ENCODE measurements around the gene MYO1A. TPM values are rescaled to one million over a fixed set of nuclear protein-coding genes. Genes with fewer than 3 reads are reported as not detected.
"Not testable (repeated sequence)": the region's sequence is repeated elsewhere in the genome, so short reads cannot be mapped to it uniquely, and the experiment has no call there.

Gene MYO1A
- polyA plus RNA-seq, 3 donors, result 0.14 to 0.25 (median 0.21) TPM

DNA sequence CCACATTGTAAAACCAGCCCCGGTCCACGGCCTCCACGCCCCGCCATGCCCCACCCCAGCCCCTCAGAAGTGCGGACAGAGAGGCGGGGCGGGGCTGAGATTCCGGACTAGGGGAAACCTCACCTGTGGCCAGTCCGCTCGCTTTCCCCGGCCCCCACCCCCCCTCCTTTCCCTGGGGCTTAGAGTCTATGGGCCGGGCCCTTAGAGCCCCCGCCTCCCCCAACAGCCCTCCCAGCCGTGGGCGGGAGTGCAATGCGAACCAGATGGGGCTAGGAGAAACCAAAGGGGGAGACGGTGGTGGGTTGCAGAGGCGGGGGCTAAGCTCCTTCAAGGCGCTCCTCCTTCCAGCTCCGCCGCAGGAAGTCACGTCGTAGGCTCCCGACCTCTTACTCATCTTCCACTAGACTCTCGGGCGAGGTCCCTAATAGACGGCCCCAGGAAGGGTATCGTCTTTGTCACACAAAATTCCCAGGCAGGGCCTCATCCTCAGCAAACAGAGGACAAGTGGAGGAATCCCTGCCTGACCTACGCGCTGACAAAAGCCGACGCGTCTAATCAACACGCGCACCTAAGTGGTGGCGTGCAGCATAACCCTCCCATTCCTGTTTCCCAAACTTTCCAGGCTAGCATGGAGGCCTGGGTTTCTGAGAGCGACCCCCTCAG lies 37.9 kb upstream of the MYO1A start:
- DNase-seq, result peak; percentile 97

DNA sequence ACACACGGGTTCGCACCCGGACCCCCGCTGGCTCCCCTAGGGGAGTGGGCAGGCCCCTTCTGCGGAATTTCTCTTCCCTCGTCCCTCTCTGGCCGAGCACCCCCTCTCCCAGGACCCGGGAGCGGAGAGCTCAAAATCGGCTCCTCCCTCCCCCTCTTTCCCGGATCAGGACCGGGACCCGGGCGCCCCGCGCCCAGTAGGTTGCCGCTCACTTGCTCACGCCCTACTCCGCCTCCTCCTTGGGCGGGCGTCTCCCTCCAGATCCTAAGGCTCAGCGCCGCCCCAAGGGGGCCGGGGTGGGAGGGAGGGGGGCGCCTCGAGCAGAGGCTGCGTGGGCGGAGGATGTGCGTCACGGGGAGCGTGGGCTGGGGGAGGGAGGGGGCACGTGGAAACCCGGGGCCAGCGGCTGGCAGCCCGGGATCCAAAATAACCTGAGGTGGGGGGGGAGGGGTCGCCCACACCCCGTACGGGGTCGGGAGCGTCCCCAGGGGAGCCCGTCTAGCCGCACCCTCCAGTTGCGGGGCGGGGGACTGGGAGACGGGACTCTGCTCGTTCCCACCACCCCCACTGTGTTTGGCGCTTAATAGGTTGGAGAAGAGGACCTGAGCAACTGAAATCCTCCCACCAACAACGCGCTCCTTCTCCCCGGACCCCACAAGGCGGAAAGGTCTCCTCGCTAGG lies 37.2 kb upstream of the MYO1A start:
- peak; percentile 85 for DNase-seq

DNA sequence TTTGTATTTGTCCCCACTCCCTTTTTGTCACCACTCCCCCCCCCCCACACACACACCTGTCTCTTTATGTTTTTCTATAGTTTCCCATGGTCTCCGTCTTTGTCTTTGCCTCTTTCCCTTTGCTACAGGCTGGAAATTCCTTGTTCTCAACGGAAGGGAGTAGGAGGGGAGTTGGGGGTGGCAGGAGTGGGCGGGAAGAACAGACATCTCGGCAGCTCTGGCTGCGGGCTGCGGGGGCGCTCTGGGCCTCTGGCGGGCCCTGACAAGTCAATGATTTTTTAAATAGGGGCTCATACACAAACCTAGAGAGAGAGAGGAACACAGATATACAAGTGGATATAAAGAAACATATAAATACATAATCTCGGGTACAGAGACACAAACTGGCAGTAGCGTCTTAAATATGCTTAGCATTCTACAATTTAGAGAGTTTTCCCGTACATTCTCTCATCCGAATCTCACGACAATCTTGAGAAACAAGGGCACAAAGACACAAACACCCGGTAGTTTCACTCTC lies 36.6 kb upstream of the MYO1A start:
- peak; percentile 89 for DNase-seq

DNA sequence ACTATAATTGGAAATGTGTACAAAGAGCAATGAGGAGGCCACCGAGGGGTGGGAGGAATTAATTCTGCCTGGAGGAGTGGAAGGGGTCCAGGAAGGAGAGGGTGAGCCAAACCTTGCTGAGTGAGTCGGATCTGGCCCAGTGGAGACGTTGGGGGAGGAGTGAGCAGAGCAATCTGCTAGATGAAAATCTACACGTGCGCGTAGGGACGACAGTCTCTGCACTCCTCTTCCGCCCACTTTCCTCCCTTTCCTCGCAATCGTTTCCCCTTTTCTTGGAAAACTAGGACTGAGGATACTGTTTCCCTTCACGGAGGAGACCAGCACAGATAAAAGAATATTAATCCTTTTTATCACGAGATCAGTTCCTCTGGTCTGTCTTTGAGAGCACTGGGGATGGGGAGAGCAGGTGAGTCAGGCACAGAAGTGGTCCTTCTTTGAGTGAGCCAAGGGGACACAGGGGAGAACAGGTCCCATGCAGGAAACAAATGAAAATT lies 36.1 kb upstream of the MYO1A start:
- DNase-seq, result peak; percentile 84

DNA sequence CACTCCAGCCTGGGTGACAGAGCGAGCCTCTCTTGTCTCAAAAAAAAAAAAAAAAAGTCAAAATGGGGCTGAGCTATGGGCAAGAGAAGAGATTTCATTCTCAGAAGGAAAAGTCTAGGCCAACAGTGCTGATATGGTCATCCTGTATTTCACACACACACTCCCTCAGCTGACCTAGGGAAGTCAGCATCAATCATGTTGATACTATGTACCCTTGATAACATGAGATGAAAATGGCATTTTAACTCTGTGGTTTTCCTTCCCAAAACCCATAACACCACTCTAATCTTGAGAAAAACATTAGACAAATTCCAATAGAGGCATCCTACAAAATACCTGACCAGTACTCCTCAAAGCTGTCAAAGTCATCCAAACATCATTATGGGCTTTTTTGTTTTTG lies 30.9 kb upstream of the MYO1A start:
- DNase-seq, result no peak

DNA sequence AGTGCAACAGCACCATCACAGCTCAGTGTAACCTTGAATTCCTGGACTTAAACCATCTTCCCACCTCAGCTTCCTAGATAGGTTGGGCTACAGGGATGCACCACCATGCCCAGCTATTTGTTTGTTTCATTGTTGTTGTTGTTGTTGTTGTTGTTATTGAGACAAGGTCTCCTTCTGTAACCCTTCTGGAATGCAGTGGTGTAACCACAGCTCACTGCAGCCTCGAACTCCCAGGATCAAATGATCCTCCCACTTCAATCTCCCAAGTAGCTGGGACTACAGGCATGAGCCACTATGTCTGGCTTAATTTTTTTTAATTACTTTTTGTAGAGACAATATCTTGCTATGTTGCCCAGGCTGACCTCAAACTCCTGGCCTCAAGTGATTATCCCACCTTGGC lies 29.9 kb upstream of the MYO1A start:
- no peak for DNase-seq

DNA sequence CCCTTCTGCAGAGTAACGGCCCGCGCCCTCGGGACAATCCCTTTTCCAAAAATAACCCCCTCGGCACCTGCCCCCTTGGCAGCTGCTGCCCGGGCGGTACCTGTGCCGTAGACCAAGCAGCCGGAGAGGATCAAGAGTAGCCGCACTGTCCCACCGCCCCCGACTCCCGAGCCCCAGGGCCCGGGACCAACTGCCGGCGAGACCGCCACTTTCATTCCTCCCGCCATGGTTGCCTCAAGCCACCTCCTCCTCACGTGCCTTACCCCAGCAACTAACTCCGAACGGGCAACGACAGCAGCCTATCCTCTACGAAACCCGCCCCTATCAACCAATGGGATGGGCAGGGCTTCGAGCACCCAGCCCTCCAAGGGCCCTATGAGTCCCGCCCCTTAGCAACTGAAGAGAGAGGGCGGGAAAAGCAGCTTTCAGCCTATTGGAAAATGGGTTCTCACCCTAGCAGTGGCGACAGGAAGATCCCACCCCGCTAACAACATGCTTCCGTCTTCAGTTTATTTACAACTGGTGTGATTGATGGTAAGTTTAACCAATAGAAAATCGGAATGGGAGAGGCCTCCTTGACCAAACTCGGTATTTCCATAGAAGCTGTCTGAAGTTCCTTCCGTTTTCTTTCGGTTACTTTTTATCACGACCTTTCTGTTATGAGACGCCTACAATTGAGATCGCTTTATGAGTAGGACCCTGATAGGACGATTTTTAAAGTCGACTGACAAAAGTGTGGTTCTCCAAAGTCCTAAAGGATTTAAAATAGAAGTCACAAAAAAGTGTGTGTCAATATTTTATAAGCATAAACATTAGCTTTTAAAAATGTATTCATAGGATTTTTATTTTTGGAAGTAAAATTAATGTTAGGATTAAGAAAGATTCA lies 28.8 kb upstream of the MYO1A start, which contains the start of gene NEMP1:
NEMP1 (minus strand) TSS at position 273 of the 886 bp plus-strand sequence; CDS start at position 227, 46 bp downstream.
- DNase-seq, result peak; percentile 100

DNA sequence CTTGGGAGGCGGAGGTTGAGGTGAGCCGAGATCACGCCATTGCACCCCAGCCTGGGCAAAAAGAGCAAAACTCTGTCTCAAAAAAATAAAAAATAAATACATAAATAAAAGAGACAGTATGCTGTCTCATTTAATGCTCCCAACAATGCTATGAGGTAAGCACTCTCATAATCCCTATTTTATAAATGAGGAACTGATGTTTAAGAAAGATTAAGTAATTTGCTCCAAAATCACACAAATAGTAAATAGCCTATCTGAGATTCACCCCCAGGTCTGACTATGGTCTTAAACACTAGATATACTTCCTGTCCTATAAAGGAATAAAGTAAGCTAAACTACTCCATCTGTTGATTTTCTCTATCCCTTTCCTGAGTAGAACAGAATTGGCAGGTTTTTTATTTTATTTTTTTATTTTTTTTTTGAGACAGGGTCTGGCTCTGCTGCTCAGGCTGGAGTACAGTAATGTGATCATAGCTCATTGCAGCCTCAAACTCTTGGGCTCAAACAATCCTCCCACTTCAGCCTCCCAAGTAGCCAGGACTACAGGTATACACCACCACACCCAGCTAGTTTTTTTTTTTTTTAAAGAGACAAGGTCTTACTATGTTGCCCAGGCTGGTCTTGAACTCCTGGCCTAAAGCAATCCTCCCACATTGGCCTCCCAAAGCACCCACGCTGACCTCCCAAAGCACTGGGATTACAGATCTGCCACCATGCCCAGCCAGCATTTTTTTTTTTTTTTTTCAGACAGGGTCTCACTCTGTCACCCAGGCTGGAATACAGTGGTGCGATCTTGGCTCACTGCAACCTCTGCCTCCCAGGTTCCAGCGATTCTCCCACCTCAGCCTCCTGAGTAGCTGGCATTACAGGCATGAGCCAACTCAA lies 23.9 kb upstream of the MYO1A start:
- not testable (repeated sequence) for DNase-seq

DNA sequence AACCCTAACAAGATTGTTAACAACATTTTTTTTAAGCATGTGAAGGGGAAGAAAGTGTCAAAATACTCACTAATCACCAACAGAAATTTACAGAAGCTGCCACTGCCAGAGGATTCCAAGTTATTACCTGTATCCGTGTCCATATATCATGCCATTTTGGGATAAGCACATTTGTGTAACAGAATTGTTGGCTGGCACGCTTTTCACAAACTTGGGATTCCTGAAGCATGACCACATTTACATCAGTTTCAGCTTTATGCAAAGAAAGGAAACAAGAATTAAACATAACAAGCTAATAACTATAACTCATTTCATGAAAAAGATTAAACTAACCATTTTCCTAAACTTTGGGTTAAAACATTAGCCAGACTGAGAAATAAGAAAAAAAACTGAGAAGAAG lies 22.7 kb upstream of the MYO1A start:
- no peak for DNase-seq

DNA sequence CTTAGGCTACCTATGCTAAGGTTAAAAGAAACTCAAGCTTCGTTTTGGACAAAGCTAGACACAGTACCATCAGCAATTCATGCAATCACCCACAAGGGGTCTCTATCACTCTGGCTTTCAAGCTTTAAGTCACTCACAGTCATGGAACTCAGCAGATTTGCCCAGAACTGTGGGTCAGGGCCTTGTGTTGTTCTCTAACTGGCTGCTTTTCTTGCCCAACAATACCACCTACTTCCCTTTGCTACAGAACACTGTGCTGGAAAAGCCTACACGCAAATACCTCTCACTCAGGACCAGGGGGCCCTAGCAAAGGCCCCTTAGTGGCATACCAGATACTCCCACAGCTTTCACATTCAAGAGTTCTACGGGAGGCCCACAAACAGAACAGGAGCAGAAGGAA lies 19.6 kb upstream of the MYO1A start:
- DNase-seq, result peak; percentile 78

DNA sequence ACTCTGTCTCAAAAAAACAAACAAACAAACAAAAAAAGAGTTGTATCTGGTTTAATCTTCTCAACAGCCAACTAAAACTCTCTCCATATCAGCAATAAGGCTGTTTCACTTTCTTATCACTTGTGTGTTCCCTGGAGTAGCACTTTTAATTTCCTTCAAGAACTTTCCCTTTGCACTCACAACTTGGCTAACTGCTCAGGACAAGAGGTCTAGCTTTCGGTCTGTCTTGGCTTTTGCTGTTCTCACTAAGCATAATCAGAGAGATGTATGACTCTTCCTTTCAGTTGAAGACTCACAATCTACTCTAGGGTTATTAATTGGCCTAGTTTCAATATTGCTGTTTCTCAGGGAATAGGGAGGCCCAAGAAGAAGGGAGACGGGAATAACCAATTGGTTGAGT lies 16.3 kb upstream of the MYO1A start:
- DNase-seq, result no peak

DNA sequence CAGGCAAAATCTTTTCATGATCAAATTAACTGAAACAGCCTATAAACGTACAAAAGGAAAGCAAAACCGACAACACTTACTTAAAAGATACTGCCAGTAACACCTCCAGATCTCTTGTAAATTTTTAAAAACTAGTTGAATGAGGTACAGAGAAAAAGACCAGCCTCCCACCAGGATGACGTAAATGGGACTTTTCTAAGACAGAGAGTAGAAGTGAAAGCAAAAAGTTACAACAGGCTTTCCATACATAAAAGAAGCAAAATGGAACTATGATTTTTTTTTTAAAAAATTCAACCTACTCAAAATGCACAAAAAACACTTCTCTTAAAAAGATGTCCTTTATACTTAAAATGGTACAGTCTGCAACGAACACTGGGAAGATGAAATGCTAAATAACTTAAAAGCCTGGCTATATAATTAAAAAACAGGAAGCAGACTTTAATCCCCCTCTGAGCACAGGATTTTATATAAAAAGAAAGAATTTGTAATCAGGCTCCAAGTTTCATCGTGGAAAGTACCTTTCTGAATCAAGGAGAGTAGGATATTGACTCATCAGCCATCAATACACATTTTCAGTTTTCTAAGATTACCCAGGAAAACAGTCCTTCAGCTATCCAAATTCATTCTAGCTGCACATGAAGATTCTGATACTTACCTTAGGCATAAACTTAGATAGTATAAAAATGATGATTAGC lies 14.2 kb upstream of the MYO1A start:
- DNase-seq, result no peak

DNA sequence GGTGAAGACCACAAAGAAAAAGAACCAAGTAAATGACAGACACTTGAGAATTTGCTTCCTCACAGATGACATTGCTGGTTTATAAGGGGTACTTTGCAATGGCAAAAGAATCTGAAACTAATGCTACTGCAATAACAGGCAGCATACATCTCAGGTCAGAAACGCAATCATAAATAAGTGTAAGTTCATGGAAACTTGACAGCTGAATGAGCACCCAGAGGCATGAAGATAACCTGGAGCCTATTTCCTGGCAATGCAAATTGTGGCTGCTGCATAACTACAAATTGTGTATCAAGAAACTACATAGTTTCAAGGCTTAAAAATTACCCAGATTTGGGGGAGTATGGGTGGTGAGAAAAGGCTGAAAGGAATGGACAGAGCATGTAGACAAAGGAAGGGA lies 8.5 kb upstream of the MYO1A start:
- no peak for DNase-seq

DNA sequence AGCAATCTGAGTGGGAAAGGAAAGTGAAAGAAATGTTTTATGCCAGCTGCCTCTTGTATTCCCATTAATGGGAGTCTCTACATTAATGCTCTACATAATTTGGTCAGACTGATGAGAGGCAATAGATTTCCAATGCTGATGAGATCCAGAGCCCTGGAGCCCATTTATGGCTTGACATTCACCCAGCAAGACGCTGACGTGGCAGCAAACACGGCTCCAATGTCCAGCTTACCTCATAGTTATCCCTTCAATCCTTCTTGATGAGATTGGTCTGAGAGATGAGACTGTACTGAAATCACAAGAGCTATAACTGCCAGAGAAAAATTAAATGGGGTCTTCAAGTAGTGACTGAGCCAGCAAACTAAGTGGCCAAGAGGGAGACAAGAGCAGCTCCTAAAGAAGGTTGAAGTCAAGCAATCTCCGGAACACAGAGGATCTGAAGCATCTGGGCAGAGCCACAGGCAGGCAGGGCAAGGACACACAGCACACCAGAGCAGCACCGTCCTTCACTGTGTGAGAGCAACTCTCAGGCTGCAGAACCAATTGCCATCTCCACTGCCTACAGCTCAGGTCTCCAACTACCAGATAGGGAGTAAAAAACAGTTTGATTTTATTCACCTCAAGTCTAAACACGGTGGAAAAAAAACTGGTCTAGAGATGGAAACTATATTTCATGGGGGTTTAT lies 7.3 kb upstream of the MYO1A start:
- DNase-seq, result no peak

DNA sequence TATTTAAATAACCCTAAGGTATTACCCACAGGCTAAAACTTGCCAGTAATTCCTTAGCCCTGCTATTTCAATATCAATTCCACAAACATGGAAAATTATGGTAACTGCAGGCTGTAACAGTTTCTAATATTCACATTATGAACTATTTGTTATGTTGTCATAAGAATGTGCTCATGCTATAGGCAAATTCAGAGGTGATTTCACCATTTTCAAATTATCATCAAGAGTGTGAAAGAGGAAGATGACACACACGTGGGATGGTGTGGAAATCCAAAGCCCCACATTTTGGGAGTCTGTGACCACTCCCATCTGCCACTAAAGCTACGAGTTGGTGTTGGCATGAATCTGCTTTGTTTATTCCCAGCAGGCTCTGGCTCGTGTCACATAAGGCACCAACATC lies 5.9 kb upstream of the MYO1A start:
- DNase-seq, result no peak

DNA sequence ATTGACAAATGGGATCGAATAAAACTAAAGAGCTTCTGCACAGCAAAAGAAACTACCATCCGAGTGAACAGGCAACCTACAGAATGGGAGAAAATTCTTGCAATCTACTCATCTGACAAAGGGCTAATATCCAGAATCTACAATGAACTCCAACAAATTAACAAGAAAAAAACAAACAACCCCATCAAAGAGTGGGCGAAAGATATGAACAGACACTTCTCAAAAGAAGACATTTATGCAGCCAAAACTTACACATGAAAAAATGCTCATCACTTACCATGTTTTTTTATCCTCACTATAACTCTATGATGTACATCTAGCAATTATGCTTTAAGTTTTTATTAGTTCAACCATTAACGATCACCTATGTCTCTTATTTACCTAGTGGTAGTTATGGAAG lies 4.0 kb upstream of the MYO1A start:
- not testable (repeated sequence) for DNase-seq

DNA sequence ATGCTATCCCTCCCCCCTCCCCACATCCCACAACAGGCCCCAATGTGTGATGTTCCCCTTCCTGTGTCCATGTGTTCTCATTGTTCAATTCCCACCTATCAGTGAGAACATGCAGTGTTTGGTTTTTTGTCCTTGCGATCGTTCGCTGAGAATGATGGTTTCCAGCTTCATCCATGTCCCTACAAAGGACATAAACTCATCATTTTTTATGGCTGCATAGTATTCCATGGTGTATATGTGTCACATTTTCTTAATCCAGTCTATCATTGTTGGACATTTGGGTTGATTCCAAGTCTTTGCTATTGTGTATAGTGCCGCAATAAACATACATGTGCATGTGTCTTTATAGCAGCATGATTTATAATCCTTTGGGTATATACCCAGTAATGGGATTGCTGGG lies 3.2 kb upstream of the MYO1A start:
- not testable (repeated sequence) for DNase-seq

DNA sequence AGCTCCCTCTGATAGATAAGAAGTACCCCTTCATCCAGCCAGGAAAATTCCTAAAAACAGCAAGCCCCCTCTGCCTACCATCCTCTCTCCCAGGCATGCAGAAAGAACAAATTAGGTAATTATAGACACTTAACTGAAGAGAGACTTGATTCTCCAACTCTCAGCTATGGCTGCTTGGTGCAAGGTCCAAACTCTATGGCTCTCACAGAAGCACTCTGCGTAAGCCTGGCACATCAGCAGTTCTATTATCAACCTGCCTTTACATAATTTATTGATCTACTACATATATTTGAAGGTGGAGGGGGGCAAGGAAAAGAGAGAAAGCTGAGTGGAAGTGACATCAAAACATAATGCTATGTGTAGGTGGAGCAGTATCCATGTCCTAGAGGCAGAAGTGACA lies 1.1 kb upstream of the MYO1A start:
- DNase-seq, result no peak

DNA sequence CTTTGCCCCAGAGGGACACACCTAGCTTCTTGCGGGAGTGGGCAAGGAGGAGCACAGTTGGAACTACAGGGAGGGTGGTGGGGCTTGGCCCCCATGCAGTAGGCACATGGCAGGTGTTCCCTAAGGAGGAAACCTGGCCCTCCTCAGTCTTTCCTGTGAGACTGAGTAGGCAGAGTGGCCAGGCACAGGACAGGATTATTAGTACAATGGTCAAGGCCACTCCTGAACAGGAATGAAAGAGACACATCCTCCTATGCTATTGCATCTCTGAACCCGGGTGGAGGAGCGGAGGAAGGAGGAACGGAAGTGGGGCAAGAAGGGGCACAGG lies 846 bp downstream of the MYO1A start:
- DNase-seq, result no peak
